ENCODE data around the gene TFEB. TPM values are rescaled to one million over a fixed set of nuclear protein-coding genes. Genes with fewer than 3 reads are reported as not detected.

TFEB gene
- total and polyA plus RNA-seq, 2 donors (not counting 3 experiments of a cell fraction or from before 2014, with no cell fraction given) = 4.9 to 6.6 TPM

DNA sequence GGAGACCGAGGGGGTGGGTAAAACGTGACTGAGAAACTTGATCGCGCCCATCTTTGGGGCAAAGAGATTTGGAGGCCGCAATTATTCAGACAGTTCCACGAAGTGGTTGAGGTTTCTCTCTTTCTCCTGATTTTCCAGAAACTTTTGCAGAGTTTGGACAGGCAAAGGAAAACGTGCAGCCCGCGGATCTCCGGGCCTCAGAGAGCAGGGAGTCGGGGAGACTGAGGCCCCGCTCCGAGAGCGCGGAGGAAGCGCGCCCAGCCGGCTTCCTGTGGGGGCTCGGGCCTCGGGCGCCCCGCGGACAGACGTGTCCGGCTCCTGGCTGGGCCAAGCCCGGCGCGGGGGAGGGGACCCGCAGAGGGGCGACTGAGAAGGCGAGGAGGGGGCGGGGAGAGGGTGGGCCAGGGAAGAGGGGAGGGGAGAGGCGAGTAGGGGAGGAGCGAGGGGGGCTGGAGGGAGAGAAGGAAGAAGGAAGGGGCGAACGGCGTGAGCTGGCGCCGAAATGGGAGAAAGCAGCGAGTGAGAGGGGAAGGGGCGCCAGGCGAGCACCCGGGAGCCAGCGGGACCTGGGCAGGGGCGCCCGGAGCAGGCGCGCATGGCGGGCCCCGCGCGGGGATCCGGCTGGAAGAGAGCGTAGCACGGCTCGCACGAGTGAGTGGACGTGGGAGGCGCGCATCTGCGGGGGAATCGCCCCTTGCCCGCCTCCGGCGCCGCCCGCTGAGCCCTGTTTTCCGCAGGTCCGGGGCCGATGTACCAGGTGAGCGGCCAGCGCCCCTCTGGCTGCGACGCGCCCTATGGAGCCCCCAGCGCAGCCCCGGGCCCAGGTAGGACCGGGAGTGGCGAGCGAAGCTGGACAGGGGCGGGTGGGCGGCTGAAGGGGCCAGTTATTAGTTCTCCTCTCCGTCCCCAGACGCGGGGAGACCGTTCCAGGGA lies 97.1 kb downstream of the TFEB start, which contains the start of gene MDFI:
Gene MDFI (plus strand): TSS at position 467 of the 933 bp plus-strand sequence. CDS start 282 bp downstream, at position 749.
- peak within 1 kb of the TSS; percentile 69 for H2AFZ ChIP-seq (ENCODE audit: low read depth, low read length)

More for the DNA sequence above, 97.1 kb downstream of the TFEB start, which contains the start of gene MDFI:
- H3K9me3 ChIP-seq (replicated peaks; ENCODE audit: control insufficient read depth, insufficient read depth, low read length) = no peaks in the 10 kb centered on the region
- peaks cover 32% of the 10 kb centered on the region for H3K4me1 ChIP-seq (ENCODE audit: control insufficient read depth, extremely low read depth, insufficient read depth, low read length)
- FAIRE-seq (peak; percentile 33), DNase-seq (ENCODE audit: low read depth, low spot score) (peak; percentile 41)
- no peak for TF ChIP-seq POLR2A (IDR thresholded peaks at IDR 0.05; ENCODE audit: low read depth, low read length)
- TF ChIP-seq, protein P1, sequence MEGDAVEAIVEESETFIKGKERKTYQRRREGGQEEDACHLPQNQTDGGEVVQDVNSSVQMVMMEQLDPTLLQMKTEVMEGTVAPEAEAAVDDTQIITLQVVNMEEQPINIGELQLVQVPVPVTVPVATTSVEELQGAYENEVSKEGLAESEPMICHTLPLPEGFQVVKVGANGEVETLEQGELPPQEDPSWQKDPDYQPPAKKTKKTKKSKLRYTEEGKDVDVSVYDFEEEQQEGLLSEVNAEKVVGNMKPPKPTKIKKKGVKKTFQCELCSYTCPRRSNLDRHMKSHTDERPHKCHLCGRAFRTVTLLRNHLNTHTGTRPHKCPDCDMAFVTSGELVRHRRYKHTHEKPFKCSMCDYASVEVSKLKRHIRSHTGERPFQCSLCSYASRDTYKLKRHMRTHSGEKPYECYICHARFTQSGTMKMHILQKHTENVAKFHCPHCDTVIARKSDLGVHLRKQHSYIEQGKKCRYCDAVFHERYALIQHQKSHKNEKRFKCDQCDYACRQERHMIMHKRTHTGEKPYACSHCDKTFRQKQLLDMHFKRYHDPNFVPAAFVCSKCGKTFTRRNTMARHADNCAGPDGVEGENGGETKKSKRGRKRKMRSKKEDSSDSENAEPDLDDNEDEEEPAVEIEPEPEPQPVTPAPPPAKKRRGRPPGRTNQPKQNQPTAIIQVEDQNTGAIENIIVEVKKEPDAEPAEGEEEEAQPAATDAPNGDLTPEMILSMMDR (IDR thresholded peaks at IDR 0.05; ENCODE audit: extremely low read depth in 1 of 2, insufficient read depth in 1 of 2, low read depth in 1 of 2, low read length in 2 of 2) = no peak
- no peak for TF ChIP-seq GATA2 (IDR thresholded peaks at IDR 0.05; ENCODE audit: insufficient read depth, insufficient read length, low read depth, low read length)
- no peak for TF ChIP-seq MYC (IDR thresholded peaks at IDR 0.05; ENCODE audit: low read depth, low read length)
- no peak for TF ChIP-seq JUN (IDR thresholded peaks at IDR 0.05; ENCODE audit: borderline replicate concordance, insufficient read depth, insufficient read length, low read depth)
- no peak for TF ChIP-seq EZH2 (IDR thresholded peaks at IDR 0.05; ENCODE audit: borderline replicate concordance, low read depth, low read length, severe bottlenecking)
- TF ChIP-seq POLR2AphosphoS5 (IDR thresholded peaks at IDR 0.05; ENCODE audit: insufficient read depth, low read depth, low read length) = peak; percentile 43
- TF ChIP-seq FOS (IDR thresholded peaks at IDR 0.05; ENCODE audit: borderline replicate concordance, insufficient read depth, low read length) = no peak
- H3K36me3 ChIP-seq (ENCODE audit: control insufficient read depth in 2 of 2, extremely low read depth in 1 of 2, insufficient read depth in 2 of 2, low read length in 2 of 2) = no peaks in the 10 kb centered on the region
- no peaks in the 10 kb centered on the region for H4K20me1 ChIP-seq (replicated peaks; ENCODE audit: control insufficient read depth, extremely low read depth, insufficient read depth, low read length)
- H3K4me2 ChIP-seq (ENCODE audit: insufficient read depth, low read length) = peak within 1 kb of the TSS; percentile 66
- POLR2A ChIA-PET = no interaction called here
- CTCF ChIA-PET = interaction anchor here (1.0 to 2.6 kb wide), 4 partner anchors 15 to 36 kb away, joined by 3 to 13 read pairs (median 5); no protein-coding TSS in a partner anchor
- no TSS peak for BruUV-seq (replicated peaks)
- no peaks in the 10 kb centered on the region for H3K27me3 ChIP-seq (ENCODE audit: control insufficient read depth in 2 of 2, insufficient read depth in 2 of 2, low read length in 2 of 2)
- dilution Hi-C loops (cut with MboI; ENCODE audit: extremely low pct_ligation_motif_present, low sequenced_read_pairs) = no loop called here
- intact Hi-C loops (cut with micrococcal nuclease) = loop anchor here (1.0 to 2.0 kb wide), 2 partner anchors 17 to 35 kb away; no protein-coding TSS in a partner anchor
- H3K4me3 ChIP-seq (replicated peaks in 1 of 3; ENCODE audit: insufficient read depth in 1 of 3, low read depth in 1 of 3, low read length in 3 of 3) = peak within 1 kb of the TSS; percentile 27 to 66 (median 55)
- H3K27ac ChIP-seq (ENCODE audit: insufficient read depth, low read depth, low read length) = peak within 1 kb of the TSS; percentile 30
- H3K79me2 ChIP-seq (ENCODE audit: control insufficient read depth, insufficient read depth, low read length) = no peaks in the 10 kb centered on the region
- peak within 1 kb of the TSS; percentile 51 for H3K9ac ChIP-seq (replicated peaks; ENCODE audit: extremely low read depth, insufficient read depth, low read length)
- H3K9me1 ChIP-seq (replicated peaks; ENCODE audit: control insufficient read depth, extremely low read depth, insufficient read depth, low read length) = no peaks in the 10 kb centered on the region

Data from endothelial cell of umbilical vein (primary cell).